AG04449 (cell line): ENCODE results near the gene CHN2.

Source experiments
- CTCF ChIA-PET: fragments of 350-600 bp; formaldehyde crosslinking; extraction: SDS; loops from one replicate; lab custom pipeline; 2021; ENCODE audit warnings: antibody characterized with exemption; lab: Yijun Ruan, JAX
- POLR2A ChIA-PET: fragments of 400-600, 350-600 bp; formaldehyde crosslinking; extraction: SDS; loops from one replicate; lab custom pipeline; 2020; ENCODE audit warnings: antibody characterized with exemption, inconsistent platforms; lab: Yijun Ruan, JAX
- DNase-seq: peaks from one replicate; pipeline ENCODE4 v3.0.0-alpha.2; 2010; ENCODE audit warnings: low read depth, low spot score
- H3K4me3 ChIP-seq: 2 replicates; pipeline ENCODE4 v1.5.1; 2011; ENCODE audit warnings: low read depth, mild to moderate bottlenecking, control low read depth, low read length
- CTCF ChIP-seq: IDR thresholded peaks from one replicate; pipeline ENCODE4 v1.5.1; 2011; ENCODE audit warnings: mild to moderate bottlenecking, moderate library complexity, low read length, control low read depth, inconsistent platforms; ENCODE audit not compliant: insufficient read depth; ENCODE audit errors: missing control alignments

CHN2 gene

DNA sequence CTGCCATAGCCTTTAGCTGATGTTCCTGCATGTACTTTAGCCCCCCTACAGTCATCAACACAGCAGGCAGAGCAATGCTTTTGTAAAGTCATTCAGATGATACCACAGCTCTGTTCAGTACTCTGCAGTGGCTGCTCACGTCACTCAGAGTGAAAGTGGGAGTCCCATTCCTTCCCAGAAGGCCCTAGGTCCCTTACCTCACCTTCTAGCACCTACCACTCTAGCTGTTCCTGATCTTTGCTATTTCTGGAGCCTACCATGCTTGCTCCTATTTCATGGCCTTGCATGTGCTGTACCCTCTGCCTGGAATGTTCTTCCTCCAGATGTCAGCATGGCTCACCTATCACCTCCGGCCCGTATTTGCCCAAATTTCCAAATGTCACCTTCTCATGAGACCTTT, 274.7 kb downstream of the CHN2 start:
- POLR2A ChIA-PET: no interaction called here
- CTCF ChIA-PET: interaction anchor here (1.9 kb wide), 1 partner anchor 11 kb away, joined by 5 read pairs; no protein-coding TSS in a partner anchor
- DNase-seq: no peak
- TF ChIP-seq CTCF: no peak
- H3K4me3 ChIP-seq: no peak overlapping the region

- no peak for DNase-seq
- CTCF ChIA-PET: interaction anchor here (1.2 to 1.9 kb wide), 2 partner anchors 12 to 547 kb away, joined by 3 to 5 read pairs; no protein-coding TSS in a partner anchor
- TF ChIP-seq CTCF: no peak
- POLR2A ChIA-PET: no interaction called here
- no peak overlapping the region for H3K4me3 ChIP-seq
These were observed 275.5 kb downstream of the CHN2 start for GRCh38 chr7:29469976-29470557.

DNA sequence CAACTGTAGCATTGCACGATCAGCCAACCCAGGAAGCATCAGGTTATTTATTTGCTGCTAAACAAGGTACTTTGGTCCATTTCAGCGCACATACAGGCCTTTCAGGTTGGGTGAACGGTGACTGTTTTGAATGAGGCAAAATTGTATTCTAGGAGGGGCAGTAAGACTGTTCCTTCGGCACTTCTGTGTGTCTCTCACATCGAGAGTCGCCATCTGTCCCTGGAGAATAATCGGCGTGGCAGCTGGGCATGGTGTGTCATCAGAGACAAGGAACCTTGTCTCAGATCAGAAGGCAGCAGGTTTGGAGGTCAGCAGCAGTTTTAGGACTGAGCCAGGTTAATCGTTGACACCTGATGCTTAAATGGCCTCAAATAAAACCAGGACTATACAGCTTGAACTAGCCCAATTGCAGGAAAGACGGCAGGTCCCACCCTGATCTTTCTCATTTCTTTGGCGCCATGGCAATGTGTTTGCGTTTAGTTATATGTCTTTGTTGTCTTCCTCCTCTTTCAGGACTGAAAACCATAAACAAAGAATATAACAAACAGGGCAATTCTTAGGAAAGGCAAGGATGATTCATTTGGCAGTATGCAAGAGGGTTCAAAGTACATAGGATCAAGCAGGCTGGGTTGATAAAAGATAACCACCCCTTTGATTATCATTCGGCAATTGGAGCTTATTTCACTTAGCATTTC, 277.0 kb downstream of the CHN2 start:
- no peak for DNase-seq
- ChIA-PET POLR2A (no interaction called here), CTCF (no interaction called here)
- TF ChIP-seq CTCF: no peak
- no peak overlapping the region for H3K4me3 ChIP-seq

- no peak for DNase-seq
- no peak for TF ChIP-seq CTCF
- ChIA-PET POLR2A (no interaction called here), CTCF (no interaction called here)
- H3K4me3 ChIP-seq: no peak overlapping the region
These were observed 282.3 kb downstream of the CHN2 start for GRCh38 chr7:29476916-29477315.

GRCh38 chr7:29478226-29478625, 283.7 kb downstream of the CHN2 start:
- no peak overlapping the region for H3K4me3 ChIP-seq
- no peak for DNase-seq
- no peak for TF ChIP-seq CTCF
- ChIA-PET POLR2A (no interaction called here), CTCF (no interaction called here)

DNA sequence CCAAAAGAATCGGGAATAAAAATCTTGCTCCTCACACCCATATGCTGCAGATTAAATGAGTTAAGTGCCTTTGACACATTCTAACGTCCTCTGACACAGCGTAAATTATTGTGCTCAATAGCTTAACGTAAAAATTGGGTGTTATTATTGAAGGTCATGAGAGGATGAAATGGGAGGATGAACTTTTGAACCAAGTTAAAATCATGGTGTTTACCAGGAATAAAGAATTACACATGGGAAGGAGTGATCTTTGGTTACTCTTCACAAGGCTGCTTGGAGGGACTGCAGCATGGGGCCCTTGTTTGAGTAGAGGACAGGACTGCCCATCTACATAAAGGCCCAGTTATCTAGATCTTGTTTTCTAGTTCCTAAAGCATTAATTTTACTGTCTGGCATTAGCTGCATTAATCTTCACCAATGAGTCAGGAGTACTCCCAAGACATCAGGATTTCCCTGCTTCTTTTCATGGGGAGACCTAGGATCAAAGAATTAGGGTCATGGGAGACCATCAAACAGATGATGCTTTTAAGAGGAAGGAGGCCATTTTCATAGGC, 284.2 kb downstream of the CHN2 start:
- H3K4me3 ChIP-seq: no peak overlapping the region
- ChIA-PET CTCF (no interaction called here), POLR2A (no interaction called here)
- no peak for TF ChIP-seq CTCF
- no peak for DNase-seq
